HG03558 (cell line): ENCODE data around the gene ST6GALNAC1.

ENCODE experiments used
- ATAC-seq: cut with Tn5 transposase; IDR thresholded peaks from one replicate; pipeline ENCODE4 v1.9.1; 2021; ENCODE audit warnings: moderate number of reproducible peaks; ENCODE audit not compliant: unreplicated experiment; ENCODE audit errors: extremely low read depth

The ST6GALNAC1 gene

DNA sequence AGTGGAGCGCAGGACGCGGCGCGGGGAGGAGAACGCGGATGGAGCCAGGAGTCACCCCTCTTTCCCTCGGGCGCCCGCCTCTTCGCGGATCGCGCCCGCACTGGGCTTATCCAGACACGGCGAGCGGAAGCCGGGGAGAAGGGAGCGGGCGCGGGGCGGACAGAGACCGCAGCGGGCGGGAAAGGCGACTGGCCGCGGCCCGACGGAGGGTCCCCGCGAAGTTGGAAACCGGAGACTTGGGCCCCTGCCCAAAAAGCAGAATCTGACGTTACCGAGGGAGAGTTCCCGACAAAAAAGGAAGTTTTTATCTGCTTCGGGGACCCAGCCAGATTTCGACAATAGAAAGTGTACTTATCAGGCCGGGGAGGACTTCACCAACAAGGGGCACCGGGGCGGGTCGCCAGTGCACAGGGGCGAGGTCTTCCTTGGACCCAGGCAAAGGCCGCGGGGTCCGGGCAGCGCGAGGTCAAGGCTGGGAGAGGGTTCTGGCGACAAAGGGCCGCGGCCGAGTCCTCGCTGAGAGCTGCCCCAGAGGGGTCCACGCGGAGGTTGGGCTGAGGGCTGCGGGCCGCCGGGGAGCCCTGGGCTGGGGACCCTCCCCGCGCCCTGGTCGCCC is 58.4 kb downstream of the ST6GALNAC1 start:
- no peak for ATAC-seq

DNA sequence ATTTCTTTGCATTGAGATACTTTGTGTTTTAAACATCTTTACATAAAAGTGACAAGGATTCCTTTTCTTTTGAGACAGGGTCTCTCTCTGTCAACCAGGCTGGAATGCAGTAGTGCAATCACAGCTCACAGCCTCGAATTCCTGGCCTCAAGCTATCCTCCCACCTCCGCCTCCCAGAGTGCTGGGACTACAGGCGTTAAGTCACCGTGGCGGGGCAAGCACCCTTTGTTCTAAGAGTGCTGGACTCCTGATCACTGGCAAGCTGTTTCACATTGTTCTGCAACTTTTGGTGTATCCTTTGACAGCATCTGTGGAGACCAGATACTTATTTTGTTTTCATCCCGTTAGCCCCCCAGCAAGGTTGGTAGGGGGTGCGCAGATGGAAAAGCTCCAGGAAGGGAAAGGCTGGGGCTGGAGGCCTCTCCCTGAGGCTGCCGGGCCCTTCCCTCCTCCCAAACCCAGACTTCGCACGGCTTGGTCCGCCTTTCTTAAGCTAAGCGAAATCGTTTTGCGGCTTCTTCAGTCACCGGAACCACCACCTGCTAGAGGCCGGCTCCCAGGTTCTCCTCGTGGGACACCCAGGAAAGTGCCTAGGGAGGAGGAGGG is 59.0 kb downstream of the ST6GALNAC1 start:
- no peak for ATAC-seq

DNA sequence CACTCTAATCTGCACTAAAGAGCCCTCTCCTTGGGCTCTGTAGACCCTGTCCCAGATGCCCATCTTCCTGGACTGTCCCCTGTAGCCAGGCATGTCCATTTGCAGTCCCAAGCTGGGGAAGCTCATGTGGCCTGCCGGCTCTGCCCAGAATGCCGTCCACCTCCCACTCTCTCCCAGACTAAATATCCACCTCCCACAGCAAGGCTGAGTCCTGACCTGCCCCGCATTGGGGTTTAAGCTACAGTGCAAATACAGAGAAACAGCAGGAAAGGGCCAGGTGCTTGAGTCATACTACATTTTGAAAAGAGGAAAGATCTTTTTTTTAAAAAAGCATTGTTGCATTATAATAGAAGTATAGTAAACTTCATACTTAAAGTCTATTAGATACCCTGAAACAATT is 60.9 kb downstream of the ST6GALNAC1 start:
- ATAC-seq = no peak

DNA sequence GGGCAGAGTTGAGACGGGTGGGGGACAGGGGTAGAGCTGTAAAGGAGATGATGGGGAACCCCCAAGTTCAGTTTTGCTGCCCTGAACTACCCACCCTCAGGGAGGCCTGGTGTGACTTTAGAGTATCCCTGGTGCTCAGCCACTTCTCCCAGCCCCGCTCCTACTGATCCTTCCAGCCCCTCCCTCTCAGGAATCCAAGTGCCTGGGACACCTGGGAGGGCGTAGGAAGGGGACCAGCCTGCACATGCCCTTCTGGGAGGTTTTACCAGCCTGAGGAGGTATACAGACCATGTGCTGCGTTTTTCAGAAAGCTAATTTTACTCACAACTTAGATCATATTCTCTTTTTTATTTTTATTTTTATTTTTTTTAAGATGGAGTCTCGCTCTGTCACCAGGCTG is 62.0 kb downstream of the ST6GALNAC1 start:
- no peak for ATAC-seq

DNA sequence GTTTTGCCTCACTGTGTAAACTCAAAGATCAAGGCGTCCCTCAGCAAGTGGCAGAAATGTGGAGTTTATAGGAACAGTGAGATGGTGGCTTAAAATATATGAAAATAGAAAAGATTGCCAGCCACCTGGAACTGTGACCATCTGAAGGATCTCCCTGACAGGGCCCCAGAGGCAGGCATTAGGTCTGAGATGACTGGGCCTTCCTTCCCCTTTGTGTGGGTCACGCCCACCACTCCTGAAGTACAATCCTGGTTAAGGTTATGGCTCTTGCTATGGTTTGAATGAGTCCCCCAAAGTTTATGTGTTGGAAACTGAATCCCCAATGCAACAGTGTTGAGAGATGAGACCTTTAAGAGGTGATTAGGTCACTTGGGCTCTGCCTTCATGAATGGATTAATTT is 64.3 kb downstream of the ST6GALNAC1 start:
- ATAC-seq = no peak

DNA sequence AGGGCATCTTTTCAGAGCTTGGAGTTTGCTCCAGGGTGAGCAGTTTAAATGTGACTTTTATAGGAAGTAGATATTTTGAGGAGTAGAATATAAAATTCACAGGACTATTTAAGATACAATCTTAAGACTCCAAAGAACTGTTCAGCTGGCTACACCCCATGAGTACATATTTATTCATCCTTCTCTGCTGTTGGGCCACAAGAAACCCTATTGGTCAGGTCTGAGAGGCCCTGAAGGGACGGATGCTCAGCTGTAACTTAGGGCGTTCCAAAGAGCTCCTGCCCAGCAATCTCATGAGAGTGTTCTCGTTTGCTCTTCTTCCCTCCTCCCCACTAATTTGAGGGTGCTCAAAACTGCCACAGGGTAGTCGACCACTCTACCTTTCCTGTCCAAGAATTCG is 65.2 kb downstream of the ST6GALNAC1 start:
- no peak for ATAC-seq

DNA sequence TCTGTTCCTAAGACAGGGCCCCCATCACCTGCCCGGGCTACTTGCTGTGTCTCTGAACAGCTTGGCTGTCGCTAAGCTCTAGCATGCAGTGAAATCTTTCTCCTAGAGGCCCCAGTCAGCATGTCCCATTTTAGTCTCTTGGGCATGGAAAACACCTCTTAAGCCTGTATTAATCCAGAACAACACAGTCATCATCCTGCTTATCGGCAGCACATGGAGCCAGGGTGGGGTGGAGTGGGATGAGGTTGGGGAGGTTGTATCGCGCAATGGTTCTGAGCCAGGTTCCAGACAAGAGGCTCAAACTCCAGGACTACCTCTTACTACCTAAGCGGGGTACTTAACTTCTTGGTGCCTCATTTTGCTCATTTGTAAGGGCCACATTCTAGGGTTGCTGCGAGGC is 65.7 kb downstream of the ST6GALNAC1 start:
- ATAC-seq = no peak

DNA sequence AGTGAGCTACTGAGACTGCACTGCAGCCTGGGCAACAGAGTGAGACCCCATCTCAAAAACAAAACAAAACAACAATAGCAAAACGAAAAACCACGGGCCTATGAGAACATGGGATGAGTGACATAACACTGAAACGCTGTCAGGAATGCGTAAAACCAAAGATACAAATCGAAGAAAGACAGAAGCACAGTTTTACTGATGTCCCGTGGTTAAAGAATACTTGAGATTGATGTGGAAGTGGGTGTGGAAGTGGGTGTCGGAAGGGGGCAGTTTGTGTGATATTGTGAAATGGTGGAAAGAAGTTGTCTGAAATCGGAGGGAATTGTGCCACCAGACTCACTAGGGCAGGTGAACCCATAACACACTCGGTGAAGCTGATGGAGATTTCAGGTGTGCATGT is 67.4 kb downstream of the ST6GALNAC1 start:
- ATAC-seq = no peak

DNA sequence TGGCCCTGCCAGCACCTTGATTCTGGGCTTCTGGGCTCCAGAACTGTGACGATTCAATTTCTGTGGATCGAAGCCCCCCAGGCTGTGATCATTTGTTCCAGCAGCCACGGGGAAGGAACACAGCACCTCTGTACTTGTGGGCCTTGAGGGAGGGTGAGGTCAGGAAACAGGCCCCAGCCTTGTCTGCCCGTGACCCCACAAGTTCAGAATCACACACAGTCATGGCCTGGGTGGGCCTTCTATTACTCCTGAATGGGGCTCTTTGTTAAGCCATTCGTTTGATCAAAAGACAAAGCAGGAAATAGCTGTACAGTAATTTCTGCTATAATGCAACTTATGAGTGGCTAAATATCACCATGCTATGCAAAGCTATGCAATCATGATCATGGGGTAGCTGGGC is 68.0 kb downstream of the ST6GALNAC1 start:
- no peak for ATAC-seq
